ENCODE results near the gene DPP3.
"Not testable (repeated sequence)": the region's sequence is repeated elsewhere in the genome, so short reads cannot be mapped to it uniquely, and the experiment has no call there.

DPP3 gene

GRCh38 chr11:66480117-66480938 lies at the start of gene DPP3:
Gene DPP3 (plus strand): TSS chr11:66480434. CDS start chr11:66482201, 1,767 bp downstream.
- peak; percentile 86 for DNase-seq

GRCh38 chr11:66431287-66431686 lies 48.9 kb upstream of the DPP3 start:
- not testable (repeated sequence) for DNase-seq

DNA sequence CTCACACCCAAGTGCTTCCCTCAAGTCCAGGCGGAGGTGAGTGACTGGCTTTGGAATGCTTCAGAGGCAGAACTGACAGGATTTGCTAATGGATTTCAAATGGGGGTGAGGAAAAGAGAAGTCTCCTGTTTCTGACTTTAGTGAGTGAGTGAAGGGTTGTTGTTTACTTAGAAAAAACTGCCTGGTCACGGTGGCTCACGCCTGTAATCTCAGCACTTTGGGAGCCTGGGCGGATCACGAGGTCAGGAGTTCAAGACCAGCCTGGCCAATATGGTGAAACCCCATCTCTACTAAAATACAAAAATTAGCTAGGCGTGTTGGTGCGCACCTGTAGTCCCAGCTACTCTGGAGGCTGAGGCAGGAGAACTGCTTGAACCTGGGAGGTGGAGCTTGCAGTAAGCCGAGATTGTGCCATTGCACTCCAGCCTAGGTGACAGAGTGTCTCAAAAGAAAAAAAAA lies 48.3 kb upstream of the DPP3 start:
- DNase-seq: not testable (repeated sequence)

- no peak for DNase-seq
Observed at GRCh38 chr11:66432597-66432996, 47.6 kb upstream of the DPP3 start.

DNA sequence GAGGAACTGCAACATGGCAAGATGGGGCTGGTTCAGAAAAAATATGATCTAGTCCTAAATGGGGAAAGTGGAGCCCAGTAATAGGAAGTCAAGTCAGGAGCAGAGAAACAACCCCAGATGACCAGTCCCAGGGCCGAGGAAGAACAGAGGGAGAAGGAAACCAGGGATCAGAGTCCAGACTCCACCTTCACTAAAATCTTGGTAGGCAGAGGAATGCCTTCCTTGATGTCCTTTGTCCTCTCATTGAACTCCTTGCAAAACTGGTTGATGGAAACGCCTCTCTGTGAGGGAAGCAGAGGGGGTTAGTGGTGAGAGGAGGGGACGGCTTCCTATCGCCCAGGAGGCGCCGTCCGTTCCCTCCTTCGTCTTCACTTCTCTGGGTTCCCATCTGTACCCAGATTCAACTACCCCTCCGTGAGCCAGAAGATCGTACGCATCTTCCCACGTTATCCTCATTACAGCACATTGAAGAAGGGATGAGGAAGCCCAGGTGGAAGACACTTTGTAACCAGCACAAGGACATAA lies 42.2 kb upstream of the DPP3 start:
- no peak for DNase-seq

GRCh38 chr11:66438504-66439466 lies 41.4 kb upstream of the DPP3 start, which contains the start of gene MRPL11:
Gene MRPL11 (minus strand): TSS chr11:66438848. CDS start chr11:66438754, 94 bp downstream.
- peak; percentile 89 for DNase-seq

DNA sequence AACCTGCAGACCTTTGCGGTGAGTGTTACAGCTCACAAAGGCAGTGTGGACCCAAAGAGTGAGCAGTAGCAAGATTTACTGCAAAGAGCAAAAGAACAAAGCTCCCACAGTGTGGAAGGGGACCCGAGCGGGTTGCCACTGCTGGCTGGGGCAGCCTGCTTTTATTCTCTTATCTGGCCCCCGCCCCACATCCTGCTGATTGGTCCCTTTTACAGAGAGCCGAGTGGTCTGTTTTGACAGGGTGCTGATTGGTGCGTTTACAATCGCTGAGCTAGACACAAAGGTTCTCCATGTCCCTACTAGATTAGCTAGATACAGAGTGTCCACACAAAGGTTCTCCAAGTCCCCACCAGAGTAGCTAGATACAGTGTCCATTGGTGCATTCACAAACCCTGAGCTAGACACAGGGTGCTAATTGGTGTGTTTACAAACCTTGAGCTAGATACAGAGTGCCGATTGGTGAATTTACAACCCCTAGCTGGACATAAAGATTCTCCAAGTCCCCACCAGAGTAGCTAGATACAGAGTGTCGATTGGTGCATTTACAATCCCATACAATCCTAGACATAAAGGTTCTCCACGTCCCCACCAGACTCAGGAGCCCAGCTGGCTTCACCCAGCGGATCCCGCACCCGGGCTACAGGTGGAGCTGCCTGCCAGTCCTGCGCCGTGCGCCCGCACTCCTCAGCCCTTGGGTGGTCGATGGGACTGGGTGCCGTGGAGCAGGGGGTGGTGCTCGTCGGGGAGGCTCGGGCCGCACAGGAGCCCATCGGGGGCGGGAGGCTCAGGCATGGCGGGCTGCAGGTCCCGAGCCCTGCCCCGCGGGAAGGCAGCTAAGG lies 39.9 kb upstream of the DPP3 start:
- not testable (repeated sequence) for DNase-seq

GRCh38 chr11:66440940-66441282 lies 39.3 kb upstream of the DPP3 start:
- not testable (repeated sequence) for DNase-seq

GRCh38 chr11:66443602-66444001 lies 36.6 kb upstream of the DPP3 start:
- no peak for DNase-seq

DNA sequence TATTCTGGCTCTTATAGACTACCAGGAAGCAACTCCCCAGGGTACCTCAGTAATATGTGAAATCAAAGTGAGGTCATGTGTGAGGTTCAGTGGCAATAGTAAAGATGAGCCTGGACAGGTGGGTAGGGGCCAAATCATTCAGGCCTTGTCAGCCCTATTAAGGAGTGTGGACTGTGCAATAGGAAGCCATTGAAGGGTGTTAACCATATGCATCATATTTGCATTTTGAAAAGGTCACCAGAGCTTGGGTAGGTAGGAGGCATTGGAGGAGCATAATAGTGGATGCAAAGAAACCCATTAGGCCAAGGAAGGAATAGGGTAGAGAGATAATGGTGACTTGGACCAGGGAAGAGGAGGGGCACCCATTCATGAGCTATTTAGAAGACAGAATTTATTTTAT lies 33.2 kb upstream of the DPP3 start:
- no peak for DNase-seq

- no peak for DNase-seq
Observed at GRCh38 chr11:66448523-66448922, 31.7 kb upstream of the DPP3 start.

- DNase-seq: no peak
Observed at GRCh38 chr11:66450560-66450959, 29.7 kb upstream of the DPP3 start.

GRCh38 chr11:66451663-66452062 lies 28.6 kb upstream of the DPP3 start:
- no peak for DNase-seq

- DNase-seq: no peak
Observed at GRCh38 chr11:66454247-66454646, 26.0 kb upstream of the DPP3 start.

GRCh38 chr11:66454828-66455227 lies 25.4 kb upstream of the DPP3 start:
- no peak for DNase-seq

DNA sequence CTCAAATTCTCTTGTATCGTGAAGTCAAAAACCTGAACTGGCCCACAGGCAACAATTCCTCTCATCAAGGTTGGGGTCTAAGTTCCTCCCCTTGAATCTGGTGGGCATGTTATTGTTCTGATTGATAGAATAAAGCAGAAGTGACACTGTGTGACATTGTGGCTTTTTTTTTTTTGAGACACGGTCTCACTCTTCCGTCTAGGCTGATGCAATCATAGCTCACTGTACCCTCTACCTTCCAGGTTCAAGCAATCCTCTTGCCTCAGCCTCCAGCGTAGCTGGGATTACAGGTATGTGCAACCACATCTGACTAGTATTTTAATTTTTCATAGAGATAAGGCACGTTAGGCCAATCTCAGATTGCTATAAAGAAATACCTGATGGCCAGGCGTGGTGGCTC lies 22.4 kb upstream of the DPP3 start:
- DNase-seq: no peak

DNA sequence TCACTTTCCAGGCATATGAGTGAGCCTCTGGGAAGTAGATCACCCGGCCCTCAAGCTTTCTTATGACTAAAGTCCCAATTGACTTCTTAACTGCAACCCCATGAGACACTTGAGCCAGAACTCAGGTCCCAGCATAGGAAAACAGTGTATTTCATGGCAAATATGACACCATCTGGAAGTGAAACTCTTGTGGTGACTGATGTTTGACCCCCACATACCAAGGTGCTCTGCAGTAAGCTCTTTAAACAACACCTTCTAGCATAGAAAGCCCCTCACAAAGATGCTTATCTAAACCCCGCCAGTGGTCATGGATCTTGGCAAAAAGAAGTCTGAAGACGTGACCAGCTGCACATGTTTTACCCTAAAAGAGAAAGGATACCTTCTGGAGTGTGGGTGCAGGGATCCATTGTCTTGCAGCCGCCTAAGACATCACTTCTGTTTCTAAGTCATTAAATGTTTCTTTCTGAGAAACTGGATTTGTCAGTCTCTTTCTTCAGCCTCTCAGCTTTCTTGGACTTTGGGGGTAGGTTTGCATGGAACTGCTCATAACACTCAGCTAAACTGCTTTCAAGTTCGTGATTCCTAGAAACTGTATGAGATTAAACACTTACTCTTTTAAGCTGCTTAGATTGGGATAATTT lies 21.0 kb upstream of the DPP3 start:
- no peak for DNase-seq

DNA sequence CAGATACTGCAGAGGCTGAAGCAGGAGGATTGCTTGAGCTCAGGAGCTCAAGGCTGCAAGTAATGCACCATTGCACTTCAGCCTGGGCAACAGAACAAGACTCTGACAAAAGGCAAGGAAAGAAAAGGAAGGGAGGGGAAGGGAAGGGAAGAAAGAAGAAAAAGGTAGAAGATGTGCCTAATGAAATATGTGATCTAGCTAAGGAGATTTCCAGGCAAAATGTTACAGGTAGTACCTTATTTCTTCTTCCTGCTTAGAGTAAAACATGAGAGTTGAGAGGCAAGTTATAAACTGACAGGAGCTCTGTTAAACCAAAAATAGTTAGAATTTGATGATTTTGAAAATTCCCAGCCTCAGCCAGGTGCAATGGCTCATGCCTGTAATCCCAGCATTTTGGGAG lies 18.2 kb upstream of the DPP3 start:
- no peak for DNase-seq

GRCh38 chr11:66462911-66463310 lies 17.3 kb upstream of the DPP3 start:
- no peak for DNase-seq

DNA sequence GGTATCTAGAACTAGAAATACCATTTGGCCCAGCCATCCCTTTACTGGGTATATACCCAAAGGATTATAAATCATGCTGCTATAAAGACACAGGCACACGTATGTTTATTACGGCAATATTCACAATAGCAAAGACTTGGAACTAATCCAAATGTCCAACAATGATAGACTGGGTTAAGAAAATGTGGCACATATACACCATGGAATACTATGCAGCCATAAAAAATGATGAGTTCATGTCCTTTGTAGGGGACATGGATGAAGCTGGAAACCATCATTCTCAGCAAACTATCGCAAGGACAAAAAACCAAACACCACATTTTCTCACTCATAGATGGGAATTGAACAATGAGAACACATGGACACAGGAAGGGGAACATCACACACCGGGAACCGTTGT lies 16.1 kb upstream of the DPP3 start:
- not testable (repeated sequence) for DNase-seq

DNA sequence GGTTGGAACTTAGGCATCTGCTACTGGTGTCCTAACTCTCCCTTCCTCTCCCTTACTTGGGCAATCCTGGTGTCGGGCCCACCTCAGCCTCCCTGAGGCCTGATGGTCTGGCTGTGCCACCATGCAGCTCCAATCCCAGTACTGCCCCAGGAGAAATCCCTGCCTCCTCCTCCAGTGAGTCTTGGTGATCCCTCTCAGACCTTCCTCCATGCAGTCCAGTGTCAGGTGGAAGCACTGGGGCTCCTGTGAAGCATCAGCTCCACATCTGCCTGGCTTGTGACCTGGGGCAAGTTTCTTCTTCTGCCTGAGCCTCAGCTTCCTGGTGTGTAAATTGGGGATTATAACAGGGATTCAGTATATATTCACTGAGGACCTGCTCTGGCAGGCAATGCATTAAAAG lies 15.3 kb upstream of the DPP3 start:
- no peak for DNase-seq

All from NCI-H2081 treated with DMSO at 0.1 percent for 48 hours (cell line).